HG02623 (cell line): ENCODE measurements around the gene RNASE9.
"Not testable (repeated sequence)": the region's sequence is repeated elsewhere in the genome, so short reads cannot be mapped to it uniquely, and the experiment has no call there.

Experiments used
- ATAC-seq: cut with Tn5 transposase; IDR thresholded peaks from one replicate; pipeline ENCODE4 v1.9.1; 2021; ENCODE audit warnings: moderate library complexity; ENCODE audit not compliant: unreplicated experiment

RNASE9 gene

DNA sequence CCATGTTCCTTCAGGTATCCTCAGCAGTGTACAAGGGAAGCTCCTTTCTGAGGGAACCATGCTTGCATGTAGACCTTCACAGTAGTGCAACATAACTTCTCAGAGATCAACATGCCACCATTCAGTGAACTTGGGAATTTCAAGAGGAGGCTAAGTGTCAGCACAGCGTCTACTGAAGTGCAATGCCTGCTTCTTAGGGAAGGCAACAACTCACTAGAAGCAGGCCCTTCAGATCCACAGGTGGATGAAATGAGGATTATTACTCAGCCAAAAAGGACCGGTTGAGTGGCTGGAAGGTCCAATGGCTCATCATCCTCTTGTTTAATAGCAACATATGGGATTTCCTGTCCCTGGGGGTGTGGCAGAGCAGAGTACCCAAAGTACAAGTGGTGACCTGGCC, 36.8 kb downstream of the RNASE9 start:
- ATAC-seq = no peak

DNA sequence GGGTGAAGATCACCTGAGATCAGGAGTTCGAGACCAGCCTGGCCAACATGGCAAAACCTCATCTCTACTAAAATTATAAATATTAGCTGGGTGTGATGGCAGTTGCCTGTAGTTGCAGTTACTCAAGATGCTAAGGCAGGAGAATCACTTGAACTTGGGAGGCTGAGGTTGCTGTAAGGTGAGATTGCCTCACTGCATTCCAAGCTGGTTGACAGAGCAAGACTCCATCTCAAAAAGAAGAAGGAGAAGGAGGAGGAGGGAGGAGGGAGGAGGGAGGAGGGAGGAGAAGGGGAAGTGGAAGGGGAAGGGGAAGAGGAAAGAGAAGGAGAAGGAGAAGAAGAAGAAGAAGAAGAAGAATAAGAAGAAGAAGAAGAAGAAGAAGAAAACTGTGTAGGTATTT, 38.5 kb downstream of the RNASE9 start:
- ATAC-seq = no peak

DNA sequence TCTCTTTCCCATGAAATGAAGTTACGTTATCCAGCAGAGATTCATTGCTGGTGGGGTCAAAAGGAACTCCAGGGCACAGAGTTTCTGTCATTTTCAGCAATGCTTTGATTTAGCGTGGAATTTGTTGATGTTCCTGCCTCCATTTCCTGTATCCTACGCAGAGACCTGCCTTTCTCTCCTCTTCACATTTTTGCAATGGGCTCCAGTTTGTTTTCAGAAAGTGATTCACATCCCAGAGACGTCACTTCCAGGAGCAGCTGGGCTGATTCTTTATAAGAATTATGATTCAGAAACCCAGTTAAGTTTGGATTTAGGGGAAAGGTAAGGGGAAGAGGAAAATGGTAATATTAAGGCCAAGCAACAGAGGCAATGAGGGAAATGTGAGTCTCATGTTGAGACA, 43.9 kb downstream of the RNASE9 start:
- ATAC-seq = no peak

DNA sequence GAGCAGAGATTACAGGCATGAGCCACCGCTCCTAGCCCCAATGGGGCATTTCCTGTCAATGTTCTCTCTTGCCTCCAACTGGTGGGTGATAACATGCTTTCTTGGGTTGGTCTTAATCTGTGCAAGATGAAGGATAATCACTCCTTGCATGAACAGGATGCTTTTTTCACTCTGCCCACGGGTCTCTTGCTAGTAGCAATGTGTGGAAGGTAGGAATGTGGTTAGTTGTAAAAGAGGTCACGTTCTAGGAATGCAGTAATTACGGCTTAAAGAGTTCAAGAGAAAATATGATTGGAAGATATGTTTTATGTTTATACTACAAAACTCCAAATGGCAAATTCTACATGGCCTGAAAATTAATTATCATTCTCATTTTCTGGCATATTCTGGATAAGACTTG, 45.0 kb downstream of the RNASE9 start:
- ATAC-seq = no peak

DNA sequence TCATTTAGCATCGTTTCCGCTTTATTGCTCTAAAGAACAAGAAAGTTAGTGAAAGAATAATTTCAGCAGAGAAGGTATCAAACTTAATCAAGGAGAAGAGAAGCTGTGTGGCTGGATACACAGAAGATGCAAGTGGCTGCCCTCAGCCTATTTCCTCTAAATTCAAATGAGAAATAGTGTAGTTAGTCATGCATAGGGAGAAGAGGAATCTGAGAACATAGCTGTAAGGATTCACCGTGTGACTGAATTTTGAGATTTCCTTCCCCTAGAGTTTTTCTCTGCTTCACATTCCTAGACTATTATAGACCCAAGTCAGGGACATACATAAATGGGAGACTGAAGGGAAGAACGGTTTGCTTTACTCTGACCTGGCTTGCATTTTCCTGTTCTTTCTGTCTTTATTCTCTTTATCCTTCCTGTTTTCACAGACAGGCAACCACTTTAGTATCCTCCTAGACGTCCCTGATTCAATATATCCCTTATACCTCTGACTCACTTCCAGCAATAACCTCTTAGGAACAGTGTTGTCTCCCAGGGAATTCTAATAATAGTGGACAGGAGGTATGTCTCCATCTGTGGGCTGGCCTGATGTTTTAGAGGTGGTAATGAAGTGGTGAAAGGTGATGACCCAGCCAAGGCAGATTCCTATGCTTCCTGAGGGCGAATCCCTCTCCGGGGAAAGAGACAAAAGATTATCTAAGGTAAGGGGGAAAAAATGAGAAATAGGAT, 48.5 kb downstream of the RNASE9 start:
- no peak for ATAC-seq

DNA sequence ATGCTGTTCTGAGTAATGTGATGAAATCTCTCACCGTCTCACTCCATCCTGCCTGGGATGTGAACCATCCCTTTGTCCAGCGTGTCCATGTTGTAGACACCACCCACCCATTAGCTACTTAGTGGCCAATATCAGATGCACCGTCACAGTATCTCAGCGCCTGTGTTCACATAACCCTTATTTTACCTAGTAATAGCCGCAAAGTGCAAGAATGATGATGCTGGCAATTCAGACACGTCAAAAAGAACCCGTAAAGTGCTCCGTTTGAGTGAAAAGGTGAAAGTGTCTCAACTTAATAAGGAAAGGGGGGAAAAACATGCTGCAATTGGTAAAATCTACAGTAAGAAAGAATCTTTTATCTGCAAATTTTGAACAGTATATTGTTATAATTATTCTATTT, 52.5 kb downstream of the RNASE9 start:
- ATAC-seq = no peak

DNA sequence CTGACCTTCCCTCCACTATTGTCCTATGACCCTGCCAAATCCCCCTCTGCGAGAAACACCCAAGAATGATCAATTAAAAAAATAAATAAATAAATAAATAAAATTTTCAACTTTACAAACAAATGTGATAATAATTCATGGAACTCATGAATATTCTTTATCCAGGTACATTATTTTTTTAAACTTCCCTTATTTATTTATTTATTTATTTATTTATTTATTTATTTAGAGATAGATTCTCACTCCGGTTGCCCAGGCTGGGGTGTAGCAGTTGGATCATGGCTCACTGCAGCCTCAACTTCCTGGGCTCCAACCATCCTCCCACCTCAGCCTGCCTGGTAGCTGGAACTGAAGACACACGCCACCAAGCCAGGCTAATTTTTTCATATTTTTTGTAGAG, 53.3 kb downstream of the RNASE9 start:
- ATAC-seq = not testable (repeated sequence)

DNA sequence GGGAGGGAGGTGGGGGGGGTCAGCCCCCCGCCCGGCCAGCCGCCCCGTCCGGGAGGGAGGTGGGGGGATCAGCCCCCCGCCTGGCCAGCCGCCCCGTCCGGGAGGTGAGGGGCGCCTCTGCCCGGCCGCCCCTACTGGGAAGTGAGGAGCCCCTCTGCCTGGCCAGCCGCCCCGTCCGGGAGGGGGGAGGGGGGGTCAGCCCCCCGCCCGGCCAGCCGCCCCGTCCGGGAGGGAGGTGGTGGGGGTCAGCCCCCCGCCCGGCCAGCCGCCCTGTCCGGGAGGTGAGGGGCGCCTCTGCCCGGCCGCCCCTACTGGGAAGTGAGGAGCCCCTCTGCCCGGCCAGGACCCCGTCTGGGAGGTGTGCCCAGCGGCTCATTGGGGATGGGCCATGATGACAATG, 54.1 kb downstream of the RNASE9 start:
- not testable (repeated sequence) for ATAC-seq

DNA sequence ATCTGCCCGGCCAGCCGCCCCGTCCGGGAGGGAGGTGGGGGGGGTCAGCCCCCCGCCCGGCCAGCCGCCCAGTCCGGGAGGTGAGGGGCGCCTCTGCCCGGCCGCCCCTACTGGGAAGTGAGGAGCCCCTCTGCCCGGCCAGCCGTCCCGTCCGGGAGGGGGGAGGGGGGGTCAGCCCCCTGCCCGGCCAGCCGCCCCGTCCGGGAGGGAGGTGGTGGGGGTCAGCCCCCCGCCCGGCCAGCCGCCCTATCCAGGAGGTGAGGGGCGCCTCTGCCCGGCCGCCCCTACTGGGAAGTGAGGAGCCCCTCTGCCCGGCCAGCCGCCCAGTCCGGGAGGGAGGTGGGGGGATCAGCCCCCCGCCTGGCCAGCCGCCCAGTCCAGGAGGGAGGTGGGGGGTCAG, 54.6 kb downstream of the RNASE9 start:
- not testable (repeated sequence) for ATAC-seq
